ENCODE results near the gene TSPYL6.

Gene TSPYL6

GRCh38 chr2:54239427-54239826 lies 16.6 kb downstream of the TSPYL6 start:
- Mint-ChIP-seq H3K27me3 (no peaks in the 10 kb centered on the region), H3K27ac (no peak overlapping the region), H3K36me3 (ENCODE audit: insufficient read depth) (peaks cover 3% of the 10 kb centered on the region), H3K4me3 (no peak overlapping the region), H3K9me3 (no peaks in the 10 kb centered on the region), H3K4me1 (ENCODE audit: low read depth in 2 of 2) (no peaks in the 10 kb centered on the region)
- DNase-seq (no peak), ATAC-seq (replicated peaks) (no peak)

GRCh38 chr2:54237428-54237827 lies 18.6 kb downstream of the TSPYL6 start:
- H3K4me3 Mint-ChIP-seq: no peak overlapping the region
- no peaks in the 10 kb centered on the region for H3K4me1 Mint-ChIP-seq (ENCODE audit: low read depth in 2 of 2)
- H3K27ac Mint-ChIP-seq: no peak overlapping the region
- no peaks in the 10 kb centered on the region for H3K27me3 Mint-ChIP-seq
- no peaks in the 10 kb centered on the region for H3K9me3 Mint-ChIP-seq
- peaks cover 3% of the 10 kb centered on the region for H3K36me3 Mint-ChIP-seq (ENCODE audit: insufficient read depth)
- ATAC-seq (replicated peaks): no peak
- no peak for DNase-seq

GRCh38 chr2:54233832-54234649 lies 22.0 kb downstream of the TSPYL6 start:
- Mint-ChIP-seq H3K27ac (no peak overlapping the region), H3K4me3 (no peak overlapping the region), H3K36me3 (ENCODE audit: insufficient read depth) (peaks cover 3% of the 10 kb centered on the region), H3K9me3 (no peaks in the 10 kb centered on the region), H3K4me1 (ENCODE audit: low read depth in 2 of 2) (no peaks in the 10 kb centered on the region), H3K27me3 (no peaks in the 10 kb centered on the region)
- ATAC-seq (replicated peaks) (no peak), DNase-seq (no peak)

GRCh38 chr2:54228945-54229344 lies 27.1 kb downstream of the TSPYL6 start:
- no peaks in the 10 kb centered on the region for H3K36me3 Mint-ChIP-seq (ENCODE audit: insufficient read depth)
- H3K27ac Mint-ChIP-seq: no peak overlapping the region
- no peak overlapping the region for H3K4me3 Mint-ChIP-seq
- H3K27me3 Mint-ChIP-seq: no peaks in the 10 kb centered on the region
- H3K4me1 Mint-ChIP-seq (ENCODE audit: low read depth in 2 of 2): no peaks in the 10 kb centered on the region
- ATAC-seq (replicated peaks) (no peak), DNase-seq (no peak)
- H3K9me3 Mint-ChIP-seq: no peaks in the 10 kb centered on the region

- Mint-ChIP-seq H3K27me3 (no peaks in the 10 kb centered on the region), H3K27ac (no peak overlapping the region), H3K36me3 (ENCODE audit: insufficient read depth) (no peaks in the 10 kb centered on the region)
Measured at GRCh38 chr2:54227798-54228197, 28.2 kb downstream of the TSPYL6 start.

GRCh38 chr2:54226260-54226659 lies 29.8 kb downstream of the TSPYL6 start:
- Mint-ChIP-seq H3K4me1 (ENCODE audit: low read depth in 2 of 2) (no peaks in the 10 kb centered on the region), H3K27ac (no peak overlapping the region), H3K4me3 (no peak overlapping the region), H3K36me3 (ENCODE audit: insufficient read depth) (no peaks in the 10 kb centered on the region), H3K27me3 (no peaks in the 10 kb centered on the region), H3K9me3 (no peaks in the 10 kb centered on the region)
- no peak for ATAC-seq (replicated peaks)
- no peak for DNase-seq

More at GRCh38 chr2:54227798-54228197, 28.2 kb downstream of the TSPYL6 start:
- no peak overlapping the region for H3K4me3 Mint-ChIP-seq
- ATAC-seq (replicated peaks) (no peak), DNase-seq (no peak)
- no peaks in the 10 kb centered on the region for H3K9me3 Mint-ChIP-seq
- H3K4me1 Mint-ChIP-seq (ENCODE audit: low read depth in 2 of 2): no peaks in the 10 kb centered on the region

- Mint-ChIP-seq H3K9me3 (no peaks in the 10 kb centered on the region), H3K4me3 (no peak overlapping the region), H3K27ac (peak overlapping the region in 1 of 2 donors; percentile 6), H3K27me3 (no peaks in the 10 kb centered on the region), H3K4me1 (ENCODE audit: low read depth in 2 of 2) (no peaks in the 10 kb centered on the region), H3K36me3 (ENCODE audit: insufficient read depth) (no peaks in the 10 kb centered on the region)
- no peak for DNase-seq
- no peak for ATAC-seq (replicated peaks)
Measured at GRCh38 chr2:54224997-54225396, 31.0 kb downstream of the TSPYL6 start.

GRCh38 chr2:54213082-54213481 lies 42.9 kb downstream of the TSPYL6 start:
- DNase-seq (no peak), ATAC-seq (replicated peaks) (no peak)
- Mint-ChIP-seq H3K27ac (no peak overlapping the region), H3K27me3 (no peaks in the 10 kb centered on the region), H3K36me3 (ENCODE audit: insufficient read depth) (no peaks in the 10 kb centered on the region), H3K4me1 (ENCODE audit: low read depth in 2 of 2) (no peaks in the 10 kb centered on the region), H3K9me3 (no peaks in the 10 kb centered on the region), H3K4me3 (no peak overlapping the region)

- Mint-ChIP-seq H3K9me3 (no peaks in the 10 kb centered on the region), H3K27me3 (no peaks in the 10 kb centered on the region), H3K27ac (no peak overlapping the region), H3K36me3 (ENCODE audit: insufficient read depth) (no peaks in the 10 kb centered on the region), H3K4me3 (no peak overlapping the region), H3K4me1 (ENCODE audit: low read depth in 2 of 2) (no peaks in the 10 kb centered on the region)
- ATAC-seq (replicated peaks) (no peak), DNase-seq (no peak)
Measured at GRCh38 chr2:54212456-54212855, 43.6 kb downstream of the TSPYL6 start.

GRCh38 chr2:54209379-54209778 lies 46.6 kb downstream of the TSPYL6 start:
- DNase-seq (no peak), ATAC-seq (replicated peaks) (no peak)
- H3K4me3 Mint-ChIP-seq: no peak overlapping the region
- H3K9me3 Mint-ChIP-seq: no peaks in the 10 kb centered on the region
- H3K27ac Mint-ChIP-seq: no peak overlapping the region
- H3K4me1 Mint-ChIP-seq (ENCODE audit: low read depth in 2 of 2): no peaks in the 10 kb centered on the region
- H3K27me3 Mint-ChIP-seq: no peaks in the 10 kb centered on the region
- H3K36me3 Mint-ChIP-seq (ENCODE audit: insufficient read depth): no peaks in the 10 kb centered on the region

- Mint-ChIP-seq H3K27me3 (no peaks in the 10 kb centered on the region), H3K9me3 (no peaks in the 10 kb centered on the region), H3K36me3 (ENCODE audit: insufficient read depth) (no peaks in the 10 kb centered on the region), H3K4me1 (ENCODE audit: low read depth in 2 of 2) (no peaks in the 10 kb centered on the region), H3K4me3 (no peak overlapping the region), H3K27ac (no peak overlapping the region)
- no peak for ATAC-seq (replicated peaks)
- no peak for DNase-seq
Measured at GRCh38 chr2:54208364-54209240, 47.4 kb downstream of the TSPYL6 start.

GRCh38 chr2:54207666-54208195 lies 48.3 kb downstream of the TSPYL6 start:
- DNase-seq (no peak), ATAC-seq (replicated peaks) (no peak)
- H3K27ac Mint-ChIP-seq: no peak overlapping the region
- H3K9me3 Mint-ChIP-seq: no peaks in the 10 kb centered on the region
- H3K27me3 Mint-ChIP-seq: no peaks in the 10 kb centered on the region
- no peaks in the 10 kb centered on the region for H3K36me3 Mint-ChIP-seq (ENCODE audit: insufficient read depth)
- no peaks in the 10 kb centered on the region for H3K4me1 Mint-ChIP-seq (ENCODE audit: low read depth in 2 of 2)
- H3K4me3 Mint-ChIP-seq: no peak overlapping the region

GRCh38 chr2:54206596-54206995 lies 49.4 kb downstream of the TSPYL6 start:
- Mint-ChIP-seq H3K27ac (no peak overlapping the region), H3K9me3 (no peaks in the 10 kb centered on the region), H3K27me3 (no peaks in the 10 kb centered on the region), H3K36me3 (ENCODE audit: insufficient read depth) (no peaks in the 10 kb centered on the region), H3K4me3 (no peak overlapping the region), H3K4me1 (ENCODE audit: low read depth in 2 of 2) (no peaks in the 10 kb centered on the region)
- no peak for DNase-seq
- no peak for ATAC-seq (replicated peaks)

GRCh38 chr2:54204476-54204875 lies 51.6 kb downstream of the TSPYL6 start:
- no peak for DNase-seq
- Mint-ChIP-seq H3K4me3 (no peak overlapping the region), H3K27ac (no peak overlapping the region), H3K27me3 (no peaks in the 10 kb centered on the region), H3K36me3 (ENCODE audit: insufficient read depth) (no peaks in the 10 kb centered on the region), H3K9me3 (no peaks in the 10 kb centered on the region), H3K4me1 (ENCODE audit: low read depth in 2 of 2) (no peaks in the 10 kb centered on the region)
- ATAC-seq (replicated peaks): no peak

Measured in effector memory CD8-positive, alpha-beta T cell (primary cell).